Caco-2 (cell line): ENCODE results near the gene DCTN2. TPM values are rescaled to one million over a fixed set of nuclear protein-coding genes. Genes with fewer than 3 reads are reported as not detected.

Experiments
- BruUV-seq: library from RNA; stranded (reverse); fragments of 400-500 nt; replicated peaks from 2 replicates; lab custom pipeline; 2021; lab: Mats Ljungman, UMichigan
- CTCF ChIA-PET: fragments of 300-600 bp; sonication (Branson Sonifier 250); formaldehyde crosslinking; loops from one replicate; lab custom pipeline; 2022; ENCODE audit warnings: antibody characterized with exemption; lab: Charles Lee
- POLR2A ChIA-PET: fragments of 300-600 bp; sonication (Branson Sonifier 250); formaldehyde crosslinking; loops from one replicate; lab custom pipeline; 2022; ENCODE audit warnings: antibody characterized with exemption; lab: Charles Lee
- DNase-seq, 2 experiments: peaks; one replicate each; pipeline versions ENCODE4 v3.0.0 to v3.0.0-alpha.2; 2020 to 2022
- H3K27me3 ChIP-seq: replicated peaks from 2 replicates; pipeline ENCODE4 v1.6.0; 2011; ENCODE audit warnings: low read length; ENCODE audit not compliant: control insufficient read depth, insufficient read depth
- H3K36me3 ChIP-seq: 2 replicates; pipeline ENCODE4 v1.5.1; 2011; ENCODE audit warnings: low read length; ENCODE audit not compliant: control insufficient read depth, insufficient read depth
- H3K4me1 ChIP-seq: fragments of 250-450 bp; sonication (Bioruptor Pico); 2 replicates; pipeline ENCODE4 v1.5.1; 2020; ENCODE audit warnings: mild to moderate bottlenecking
- H3K4me3 ChIP-seq: 2 replicates; pipeline ENCODE4 v1.5.1; 2011; ENCODE audit warnings: low read depth, mild to moderate bottlenecking, control low read depth, low read length
- H3K9me3 ChIP-seq: fragments of 250-450 bp; sonication (Bioruptor Pico); 2 replicates; pipeline ENCODE4 v1.5.1; 2020; ENCODE audit warnings: mild to moderate bottlenecking, moderate library complexity
- H3K27ac Mint-ChIP-seq: one replicate; pipeline ENCODE4 v1.8.0; 2022; ENCODE audit warnings: mixed read lengths; ENCODE audit not compliant: unreplicated experiment
- H3K27me3 Mint-ChIP-seq: one replicate; pipeline ENCODE4 v1.8.0; 2022; ENCODE audit warnings: mixed read lengths; ENCODE audit not compliant: insufficient read depth, unreplicated experiment
- H3K36me3 Mint-ChIP-seq: one replicate; pipeline ENCODE4 v1.8.0; 2022; ENCODE audit warnings: mild to moderate bottlenecking, mixed read lengths; ENCODE audit not compliant: insufficient read depth, unreplicated experiment
- H3K4me1 Mint-ChIP-seq: one replicate; pipeline ENCODE4 v1.8.0; 2022; ENCODE audit warnings: low read depth, mixed read lengths; ENCODE audit not compliant: unreplicated experiment
- H3K4me3 Mint-ChIP-seq: one replicate; pipeline ENCODE4 v1.8.0; 2022; ENCODE audit warnings: mild to moderate bottlenecking, moderate library complexity, mixed read lengths; ENCODE audit not compliant: unreplicated experiment
- H3K9me3 Mint-ChIP-seq: one replicate; pipeline ENCODE4 v1.8.0; 2022; ENCODE audit warnings: mixed read lengths; ENCODE audit not compliant: unreplicated experiment
- CTCF ChIP-seq, 2 experiments: fragments of 200-600 bp in 1 of 2; IDR thresholded peaks; 1 replicate in 1 of 2; 2 replicates in 1 of 2; pipeline versions ENCODE4 v1.5.1 to v1.8.0; 2011 to 2022; ENCODE audit warnings: antibody characterized with exemption in 1 of 2, control low read depth in 1 of 2, inconsistent platforms in 1 of 2, low read depth in 1 of 2, low read length in 1 of 2, mild to moderate bottlenecking in 1 of 2, moderate library complexity in 1 of 2; ENCODE audit not compliant: insufficient read depth in 1 of 2, severe bottlenecking in 1 of 2, unreplicated experiment in 1 of 2
- intact Hi-C: fragments of 100-400 bp; cut with micrococcal nuclease; formaldehyde crosslinking; loops from one replicate; pipeline ENCODE4 v1.10.0; 2022; ENCODE audit not compliant: unreplicated experiment
- total RNA-seq: library from RNA; stranded (reverse); gene quantifications from 2 replicates; pipeline ENCODE4 v1.2.3, GENCODE V29; 2022

The DCTN2 gene
- total RNA-seq, 1 experiment from 2014 or later: 94.4 TPM

GRCh38 chr12:57534250-57534649 is 12.7 kb downstream of the DCTN2 start:
- Histone ChIP-seq H3K27me3 (no peaks in the 10 kb centered on the region), H3K4me3 (no peak overlapping the region), H3K4me1 (no peaks in the 10 kb centered on the region), H3K36me3 (peaks cover 3% of the 10 kb centered on the region; the same call in 1 of the 2 replicates), H3K9me3 (no peaks in the 10 kb centered on the region)
- no peaks in the 10 kb centered on the region for H3K27me3 Mint-ChIP-seq
- H3K9me3 Mint-ChIP-seq: no peaks in the 10 kb centered on the region
- H3K4me3 Mint-ChIP-seq: no peak overlapping the region
- no TSS peak for BruUV-seq
- intact Hi-C loops: no loop called here
- H3K4me1 Mint-ChIP-seq: no peaks in the 10 kb centered on the region
- CTCF ChIA-PET: no interaction called here
- H3K27ac Mint-ChIP-seq: no peak overlapping the region
- TF ChIP-seq CTCF (IDR thresholded peaks at IDR 0.05; ENCODE audit: insufficient read depth in 1 of 2, low read depth in 1 of 2, low read length in 1 of 2, severe bottlenecking in 1 of 2, unreplicated experiment in 1 of 2): no peak
- POLR2A ChIA-PET: no interaction called here
- H3K36me3 Mint-ChIP-seq: peaks cover 67% of the 10 kb centered on the region
- no peak for DNase-seq

DNA sequence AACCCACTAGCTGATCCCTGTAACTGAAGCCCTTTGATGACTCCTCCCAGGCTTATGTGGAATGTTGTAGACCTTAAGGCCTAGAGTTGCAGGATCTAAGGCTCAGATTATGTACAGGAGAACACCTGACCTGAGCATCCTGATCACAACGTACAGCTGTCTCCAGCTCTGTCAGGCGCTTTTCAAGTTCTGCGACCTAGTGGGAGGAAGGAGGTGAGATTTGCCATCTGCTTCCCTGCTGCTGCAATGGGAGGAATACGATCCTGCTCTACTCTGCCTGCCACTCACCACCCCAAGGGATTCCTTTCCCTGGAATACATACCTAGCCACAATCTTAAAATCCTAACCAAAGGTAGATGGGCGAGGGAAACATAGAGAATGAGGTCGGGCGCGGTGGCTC is 13.9 kb downstream of the DCTN2 start:
- ChIA-PET CTCF (no interaction called here), POLR2A (no interaction called here)
- Histone ChIP-seq H3K27me3 (no peaks in the 10 kb centered on the region), H3K4me1 (no peaks in the 10 kb centered on the region), H3K36me3 (peaks cover 3% of the 10 kb centered on the region; the same call in 1 of the 2 replicates), H3K4me3 (no peak overlapping the region), H3K9me3 (no peaks in the 10 kb centered on the region)
- Mint-ChIP-seq H3K36me3 (peaks cover 75% of the 10 kb centered on the region), H3K4me3 (no peak overlapping the region), H3K4me1 (no peaks in the 10 kb centered on the region), H3K27ac (no peak overlapping the region), H3K9me3 (no peaks in the 10 kb centered on the region), H3K27me3 (no peaks in the 10 kb centered on the region)
- no TSS peak for BruUV-seq
- no peak for DNase-seq
- intact Hi-C loops: no loop called here
- TF ChIP-seq CTCF (IDR thresholded peaks at IDR 0.05; ENCODE audit: insufficient read depth in 1 of 2, low read depth in 1 of 2, low read length in 1 of 2, severe bottlenecking in 1 of 2, unreplicated experiment in 1 of 2): no peak

GRCh38 chr12:57531836-57532235 is 15.2 kb downstream of the DCTN2 start:
- Mint-ChIP-seq H3K4me1 (no peaks in the 10 kb centered on the region), H3K27ac (no peak overlapping the region), H3K4me3 (no peak overlapping the region), H3K9me3 (no peaks in the 10 kb centered on the region), H3K27me3 (no peaks in the 10 kb centered on the region), H3K36me3 (peaks cover 69% of the 10 kb centered on the region)
- no peak overlapping the region for H3K4me3 ChIP-seq
- peaks cover 5% of the 10 kb centered on the region for H3K36me3 ChIP-seq
- H3K9me3 ChIP-seq: no peaks in the 10 kb centered on the region
- no peaks in the 10 kb centered on the region for H3K4me1 ChIP-seq
- no peak for TF ChIP-seq CTCF (IDR thresholded peaks at IDR 0.05; ENCODE audit: insufficient read depth in 1 of 2, low read depth in 1 of 2, low read length in 1 of 2, severe bottlenecking in 1 of 2, unreplicated experiment in 1 of 2)
- DNase-seq: no peak
- intact Hi-C loops: no loop called here
- ChIA-PET CTCF (no interaction called here), POLR2A (no interaction called here)
- no TSS peak for BruUV-seq
- H3K27me3 ChIP-seq: no peaks in the 10 kb centered on the region
